Mesendoderm (in vitro differentiated cells): ENCODE data around the gene MEGF6.

Source experiments
- DNase-seq: peaks from one replicate; pipeline ENCODE4 v3.0.0; 2013
- H2AK5ac ChIP-seq: 2 replicates; pipeline ENCODE4 v1.6.1; 2013; ENCODE audit warnings: low read length, inconsistent platforms
- H2BK120ac ChIP-seq: 2 replicates; pipeline ENCODE4 v1.6.1; 2013; ENCODE audit warnings: low read depth, mild to moderate bottlenecking, low read length, moderate library complexity, mixed read lengths
- H2BK15ac ChIP-seq: replicated peaks from 2 replicates; pipeline ENCODE4 v1.6.1; 2013; ENCODE audit warnings: low read depth, mild to moderate bottlenecking, moderate library complexity
- H2BK5ac ChIP-seq: 2 replicates; pipeline ENCODE4 v1.6.1; 2013; ENCODE audit warnings: low read length, inconsistent platforms
- H3K18ac ChIP-seq: 2 replicates; pipeline ENCODE4 v1.6.1; 2013; ENCODE audit warnings: mild to moderate bottlenecking, low read length, mixed read lengths
- H3K23ac ChIP-seq: one replicate; pipeline ENCODE4 v1.6.1; 2013; ENCODE audit warnings: low read length
- H3K27ac ChIP-seq: 2 replicates; pipeline ENCODE4 v1.5.1; 2013; ENCODE audit warnings: low read depth, mild to moderate bottlenecking, inconsistent platforms, low read length, moderate library complexity
- H3K27me3 ChIP-seq: 2 replicates; pipeline ENCODE4 v1.6.1; 2013; ENCODE audit warnings: low read length, control low read depth, mild to moderate bottlenecking, inconsistent platforms; ENCODE audit not compliant: insufficient read depth, poor library complexity
- H3K36me3 ChIP-seq: 2 replicates; pipeline ENCODE4 v1.6.1; 2013; ENCODE audit warnings: low read length, inconsistent platforms; ENCODE audit not compliant: control insufficient read depth, insufficient read depth
- H3K4ac ChIP-seq: one replicate; pipeline ENCODE4 v1.6.1; 2013; ENCODE audit warnings: low read depth, mild to moderate bottlenecking, low read length, moderate library complexity
- H3K4me1 ChIP-seq: 2 replicates; pipeline ENCODE4 v1.6.1; 2013; ENCODE audit warnings: low read depth, low read length, inconsistent platforms; ENCODE audit not compliant: control insufficient read depth
- H3K4me2 ChIP-seq: 2 replicates; pipeline ENCODE4 v1.6.1; 2013; ENCODE audit warnings: low read length
- H3K4me3 ChIP-seq: 2 replicates; pipeline ENCODE4 v1.5.1; 2013; ENCODE audit warnings: mild to moderate bottlenecking, low read length
- H3K56ac ChIP-seq: one replicate; pipeline ENCODE4 v1.6.1; 2013; ENCODE audit warnings: low read length
- H3K79me1 ChIP-seq: 2 replicates; pipeline ENCODE4 v1.6.1; 2013; ENCODE audit warnings: low read length, inconsistent platforms
- H3K79me2 ChIP-seq: 2 replicates; pipeline ENCODE4 v1.6.1; 2013; ENCODE audit warnings: mild to moderate bottlenecking, low read length; ENCODE audit not compliant: control insufficient read depth, insufficient read depth
- H3K9ac ChIP-seq: 2 replicates; pipeline ENCODE4 v1.6.1; 2013; ENCODE audit warnings: low read length, inconsistent platforms
- H4K5ac ChIP-seq: one replicate; pipeline ENCODE4 v1.6.1; 2013; ENCODE audit warnings: low read length
- H4K8ac ChIP-seq: one replicate; pipeline ENCODE4 v1.6.1; 2013; ENCODE audit warnings: low read depth, mild to moderate bottlenecking, control low read depth, low read length, moderate library complexity
- WGBS: extraction: QIAGEN DNeasy Blood & Tissue Kit; methylation state at CpG from one replicate; pipeline ENCODE4 v1.1.7; 2013; ENCODE audit warnings: low lambda C conversion rate, missing lambda C conversion rate; ENCODE audit not compliant: insufficient coverage; ENCODE audit errors: extremely low coverage; 5-methylcytosine and 5-hydroxymethylcytosine counted together

MEGF6 gene

DNA sequence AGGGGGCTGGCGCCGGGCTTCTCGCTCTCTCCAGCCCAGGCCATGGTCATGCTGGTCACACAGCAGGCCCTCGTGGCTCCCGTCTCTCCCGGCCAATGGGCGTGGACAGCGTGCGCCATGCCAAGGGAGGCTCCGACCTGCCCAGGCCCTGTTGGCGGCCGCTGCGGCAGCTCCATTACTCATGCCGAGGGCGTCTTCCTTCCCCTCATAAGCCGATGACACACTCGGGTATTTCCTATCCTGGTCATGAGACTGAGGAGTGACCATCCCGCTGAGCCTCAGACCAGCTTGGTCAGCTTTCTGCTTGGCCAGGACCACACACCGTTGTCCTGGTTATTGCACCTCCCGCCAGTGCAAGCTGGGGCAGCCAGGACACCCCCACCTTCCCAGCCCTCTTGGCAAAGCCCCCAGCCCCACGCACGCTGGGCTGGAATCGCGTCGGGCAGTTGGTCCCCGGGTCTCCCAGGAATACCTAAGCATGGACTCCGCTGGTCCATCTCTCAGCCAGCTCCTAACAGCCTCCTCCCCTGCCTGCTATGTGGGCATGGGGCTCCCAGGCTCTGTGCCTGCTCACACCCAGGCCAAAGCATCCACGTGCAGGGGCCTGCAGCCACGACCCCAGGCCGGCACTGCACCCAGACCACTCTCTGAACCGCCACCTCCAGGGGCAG, 107.0 kb downstream of the MEGF6 start:
- H3K27ac ChIP-seq = no peak overlapping the region
- no peak overlapping the region for H3K18ac ChIP-seq
- DNase-seq = no peak

DNA sequence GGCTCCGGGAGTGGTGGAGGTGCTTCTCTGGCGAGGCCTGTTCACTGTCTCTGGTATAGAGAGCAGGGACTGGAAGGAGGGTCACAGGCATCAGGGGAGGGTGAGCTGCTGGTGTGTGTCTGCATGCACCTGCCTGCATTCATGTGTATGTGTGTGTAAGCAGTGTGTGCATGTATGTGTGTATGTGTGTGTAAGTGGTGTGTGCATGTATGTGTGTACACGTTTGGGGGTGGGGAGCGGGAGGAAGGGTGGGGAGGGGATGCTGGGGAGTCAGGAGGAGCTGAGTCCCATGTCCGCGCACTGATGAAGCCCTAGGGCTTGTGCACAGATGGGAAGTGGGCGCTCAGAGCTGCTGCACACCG, 107.8 kb downstream of the MEGF6 start:
- no CpG with 5 or more reads among the region's 8 CpGs for WGBS

More for the DNA sequence above, 107.0 kb downstream of the MEGF6 start:
- Histone ChIP-seq H3K4me3 (no peak overlapping the region), H2BK15ac (no peak overlapping the region), H2BK120ac (no peak overlapping the region), H3K79me1 (no peaks in the 10 kb centered on the region), H3K4me2 (no peak overlapping the region), H3K4me1 (no peaks in the 10 kb centered on the region), H3K27me3 (no peaks in the 10 kb centered on the region), H4K8ac (no peak overlapping the region), H3K4ac (no peak overlapping the region), H3K79me2 (no peaks in the 10 kb centered on the region), H2BK5ac (no peak overlapping the region), H3K23ac (no peak overlapping the region), H3K9ac (no peak overlapping the region), H3K56ac (no peak overlapping the region), H2AK5ac (no peak overlapping the region), H4K5ac (no peak overlapping the region), H3K36me3 (no peaks in the 10 kb centered on the region)
- no CpG with 5 or more reads among the region's 31 CpGs for WGBS

DNA sequence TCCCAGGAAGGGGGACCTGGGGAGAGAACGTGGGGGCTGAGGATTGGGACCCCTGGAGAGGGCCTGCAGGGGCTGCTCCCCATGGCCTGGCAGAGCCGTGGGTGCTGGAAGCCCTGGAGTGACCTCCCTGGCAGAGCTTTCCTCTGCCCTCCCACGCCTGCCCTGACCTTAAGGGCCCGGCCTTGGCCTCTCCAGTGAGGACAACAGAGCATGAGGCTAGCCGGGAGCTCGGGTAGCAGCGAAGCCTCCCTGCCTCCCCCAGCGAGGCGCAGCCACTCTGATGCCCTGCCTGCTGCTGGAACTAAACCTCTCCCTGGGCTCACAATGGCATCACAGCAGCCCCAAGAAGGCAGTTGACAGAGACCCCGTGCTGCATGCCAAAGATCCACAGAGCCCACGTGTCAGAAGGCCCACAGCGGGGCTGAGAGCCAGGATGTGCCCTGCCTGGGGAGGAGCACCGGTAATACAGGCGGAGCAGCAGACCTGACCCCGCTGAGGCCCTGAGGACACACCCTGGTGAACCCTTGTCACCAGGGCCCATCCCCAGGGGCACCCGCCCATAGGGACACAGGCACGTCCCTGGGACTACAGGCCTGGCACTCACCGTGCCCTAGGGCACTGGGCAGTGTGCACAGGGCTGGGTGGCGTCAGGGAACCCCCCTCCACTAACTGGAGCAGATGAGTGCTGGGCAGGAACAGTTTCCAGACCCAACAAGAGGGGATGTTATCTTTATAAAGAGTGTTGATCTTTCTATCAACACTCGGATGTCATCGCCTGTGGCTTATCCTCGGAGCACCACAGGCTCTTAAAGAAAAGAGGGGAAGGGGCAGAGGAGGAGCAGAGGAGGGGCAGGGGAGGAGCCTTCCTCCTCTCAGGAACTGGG, 108.4 kb downstream of the MEGF6 start:
- Histone ChIP-seq H3K79me1 (no peaks in the 10 kb centered on the region), H3K4ac (no peak overlapping the region), H3K18ac (no peak overlapping the region), H2AK5ac (no peak overlapping the region), H3K56ac (no peak overlapping the region), H3K9ac (no peak overlapping the region), H3K4me2 (no peak overlapping the region), H2BK5ac (no peak overlapping the region), H3K4me3 (no peak overlapping the region), H3K4me1 (no peaks in the 10 kb centered on the region), H3K79me2 (no peaks in the 10 kb centered on the region), H3K27me3 (no peaks in the 10 kb centered on the region), H2BK15ac (no peak overlapping the region), H3K27ac (no peak overlapping the region), H2BK120ac (no peak overlapping the region), H3K36me3 (no peaks in the 10 kb centered on the region), H4K8ac (no peak overlapping the region), H3K23ac (no peak overlapping the region), H4K5ac (no peak overlapping the region)
- no peak for DNase-seq
- no CpG with 5 or more reads among the region's 22 CpGs for WGBS

More for the DNA sequence above, 107.8 kb downstream of the MEGF6 start:
- Histone ChIP-seq H3K18ac (no peak overlapping the region), H3K79me2 (no peaks in the 10 kb centered on the region), H4K8ac (no peak overlapping the region), H4K5ac (no peak overlapping the region), H3K4ac (no peak overlapping the region), H3K9ac (no peak overlapping the region), H3K23ac (no peak overlapping the region), H3K36me3 (no peaks in the 10 kb centered on the region), H2BK5ac (no peak overlapping the region), H2BK15ac (no peak overlapping the region), H2AK5ac (no peak overlapping the region), H3K79me1 (no peaks in the 10 kb centered on the region), H3K4me2 (no peak overlapping the region), H3K56ac (no peak overlapping the region), H3K27me3 (no peaks in the 10 kb centered on the region), H3K27ac (no peak overlapping the region), H2BK120ac (no peak overlapping the region), H3K4me3 (no peak overlapping the region), H3K4me1 (no peaks in the 10 kb centered on the region)
- no peak for DNase-seq

DNA sequence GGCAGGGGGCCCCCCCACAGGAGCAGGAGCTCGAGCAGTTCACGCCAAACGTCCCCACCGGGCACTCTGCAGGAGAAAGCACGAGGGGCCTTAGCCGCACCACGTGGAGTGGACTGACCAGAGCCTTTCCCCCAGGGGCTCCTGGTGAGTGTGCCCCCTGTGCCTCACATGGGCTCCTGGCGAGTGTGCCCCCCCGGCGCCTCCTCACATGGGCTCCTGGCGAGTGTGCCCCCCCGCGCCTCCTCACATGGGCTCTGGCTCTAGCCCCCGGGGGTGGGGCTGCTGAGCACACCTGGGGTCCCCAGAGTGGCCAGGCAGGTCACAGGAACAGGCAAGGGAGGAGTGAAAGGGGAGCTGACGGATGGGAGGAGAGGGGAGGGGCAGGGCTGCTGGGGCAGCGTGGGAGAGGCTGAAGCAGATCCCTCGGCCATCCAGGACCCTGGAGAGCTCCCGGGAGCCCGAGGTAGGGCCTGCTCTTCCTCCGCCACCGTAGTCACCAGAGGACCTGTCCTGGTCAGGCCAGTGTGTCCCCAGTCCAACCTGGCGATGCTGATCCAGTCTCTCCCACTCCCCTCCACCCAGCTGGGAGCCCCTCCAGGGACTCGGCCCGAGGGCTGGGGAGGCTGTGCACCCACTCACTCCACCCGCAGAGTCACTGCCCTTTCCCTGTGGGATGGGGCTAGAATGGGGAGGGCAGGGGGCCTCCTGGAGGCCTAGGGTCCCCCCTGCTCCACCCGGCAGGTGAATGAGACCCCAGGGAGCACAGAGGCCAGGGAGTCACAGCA, 109.3 kb downstream of the MEGF6 start:
- Histone ChIP-seq H4K5ac (no peak overlapping the region), H3K36me3 (no peaks in the 10 kb centered on the region), H3K79me2 (no peaks in the 10 kb centered on the region), H2BK5ac (no peak overlapping the region), H3K56ac (no peak overlapping the region), H3K23ac (no peak overlapping the region), H2AK5ac (no peak overlapping the region), H3K4ac (no peak overlapping the region), H4K8ac (no peak overlapping the region), H3K4me3 (no peak overlapping the region), H3K18ac (no peak overlapping the region), H3K79me1 (no peaks in the 10 kb centered on the region), H3K4me2 (no peak overlapping the region), H3K9ac (no peak overlapping the region), H3K27me3 (no peaks in the 10 kb centered on the region), H2BK15ac (no peak overlapping the region), H2BK120ac (no peak overlapping the region), H3K27ac (no peak overlapping the region), H3K4me1 (no peaks in the 10 kb centered on the region)
- peak; percentile 85 for DNase-seq
- no CpG with 5 or more reads among the region's 26 CpGs for WGBS

DNA sequence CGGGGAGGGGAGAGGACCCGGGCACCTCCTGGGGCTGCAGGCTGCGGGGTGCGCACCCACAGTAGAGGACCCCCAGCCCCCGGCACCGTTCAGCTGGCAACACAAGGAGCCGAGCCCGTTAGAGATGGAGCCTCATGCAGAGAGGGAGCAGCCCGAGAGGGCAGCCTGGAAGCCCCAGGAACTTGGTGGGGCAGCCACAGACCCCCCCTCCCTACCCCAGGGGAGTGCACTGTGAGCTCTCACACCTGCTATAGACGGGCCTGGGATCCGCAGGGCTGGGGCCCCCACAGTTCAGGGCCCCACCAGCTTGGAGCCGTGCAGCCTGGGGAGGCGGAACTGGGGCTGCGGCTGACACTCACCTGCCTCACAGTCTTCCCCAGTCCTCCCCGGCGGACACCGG, 109.9 kb downstream of the MEGF6 start:
- Histone ChIP-seq H3K27ac (no peak overlapping the region), H2AK5ac (no peak overlapping the region), H2BK5ac (no peak overlapping the region), H3K23ac (no peak overlapping the region), H3K79me2 (no peaks in the 10 kb centered on the region), H3K36me3 (no peaks in the 10 kb centered on the region), H3K9ac (no peak overlapping the region), H3K79me1 (no peaks in the 10 kb centered on the region), H3K4ac (no peak overlapping the region), H3K4me1 (no peaks in the 10 kb centered on the region), H3K56ac (no peak overlapping the region), H3K4me2 (no peak overlapping the region), H4K5ac (no peak overlapping the region), H3K4me3 (no peak overlapping the region), H4K8ac (no peak overlapping the region), H3K27me3 (no peaks in the 10 kb centered on the region), H3K18ac (no peak overlapping the region), H2BK120ac (no peak overlapping the region), H2BK15ac (no peak overlapping the region)
- WGBS = no CpG with 5 or more reads among the region's 17 CpGs
- DNase-seq = no peak
